Small intestine (tissue), 7 donors: ENCODE measurements around the gene IGFALS. TPM values are rescaled to one million over a fixed set of nuclear protein-coding genes. Genes with fewer than 3 reads are reported as not detected.

Source experiments
- DNase-seq, 2 donors: peaks; one replicate each; pipeline versions ENCODE4 v3.0.0 to v3.0.0-alpha.2; 2013
- FAIRE-seq: peaks from 2 replicates; lab custom pipeline; 2012; peaks lifted over from hg19 to GRCh38; lab: Jason Lieb, UNC
- H3K27ac ChIP-seq, 3 donors: one replicate each; pipeline ENCODE4 v1.5.1; 2013; ENCODE audit warnings: low read length in 2 of 3, mild to moderate bottlenecking in 2 of 3, control low read depth in 1 of 3, inconsistent platforms in 1 of 3, low read depth in 1 of 3, moderate library complexity in 1 of 3
- H3K27me3 ChIP-seq, 3 donors: one replicate each; pipeline ENCODE4 v1.6.1; 2013; ENCODE audit warnings: low read length in 3 of 3, inconsistent platforms in 1 of 3; ENCODE audit not compliant: control insufficient read depth in 3 of 3, insufficient read depth in 3 of 3
- H3K36me3 ChIP-seq, 3 donors: one replicate each; pipeline ENCODE4 v1.6.1; 2013; ENCODE audit warnings: low read length in 3 of 3, inconsistent platforms in 1 of 3, low read depth in 1 of 3, mild to moderate bottlenecking in 1 of 3, moderate library complexity in 1 of 3; ENCODE audit not compliant: control insufficient read depth in 3 of 3, insufficient read depth in 2 of 3
- H3K4me1 ChIP-seq, 3 donors: one replicate each; pipeline ENCODE4 v1.6.1; 2013; ENCODE audit warnings: low read length in 2 of 3, inconsistent platforms in 1 of 3, low read depth in 1 of 3, mild to moderate bottlenecking in 1 of 3, moderate library complexity in 1 of 3; ENCODE audit not compliant: control insufficient read depth in 3 of 3, insufficient read depth in 2 of 3
- H3K4me3 ChIP-seq, 3 donors: one replicate each; pipeline ENCODE4 v1.5.1; 2013; ENCODE audit warnings: low read length in 3 of 3, control low read depth in 1 of 3, inconsistent platforms in 1 of 3, low read depth in 1 of 3, mild to moderate bottlenecking in 1 of 3, moderate library complexity in 1 of 3
- H3K9me3 ChIP-seq, 2 donors: one replicate each; pipeline ENCODE4 v1.6.1; 2013; ENCODE audit warnings: low read depth in 1 of 2, low read length in 1 of 2; ENCODE audit not compliant: control insufficient read depth in 2 of 2, insufficient read depth in 1 of 2
- WGBS, 3 donors: extraction: QIAGEN DNeasy Blood & Tissue Kit; methylation state at CpG; one replicate each; pipeline ENCODE4 v1.1.7; 2013; 5-methylcytosine and 5-hydroxymethylcytosine counted together
- polyA plus RNA-seq, 4 donors: library from polyadenylated mRNA; stranded (reverse) in 3 of 4; unstranded in 1 of 4; fragments of 200-250 nt in 3 of 4; fragments of 120-200 nt in 1 of 4; gene quantifications; one replicate each; pipeline versions ENCODE4 v1.2.1 to v1.2.3, GENCODE V29; 2013
- donor health status: healthy with polysubstance abuse.
- donor health status: control.
- donor health status: control.
- donor health status: Bipolar disorder and iron deficiency.
- donor health status: healthy.

IGFALS gene
- polyA plus RNA-seq, 4 donors: 0.16 to 17.0 (median 0.38) TPM

- H3K9me3 ChIP-seq: no peaks in the 10 kb centered on the region
- H3K27ac ChIP-seq: no peak overlapping the region
- no peak overlapping the region for H3K4me3 ChIP-seq
- FAIRE-seq (no peak), DNase-seq (no peak)
- WGBS, 3 donors: 84 to 91% (median 91%) methylated on average over 21 of the region's 21 CpGs
- no peaks in the 10 kb centered on the region for H3K4me1 ChIP-seq
- peaks cover 4 to 93% (median 14%) of the 10 kb centered on the region in 3 donors for H3K36me3 ChIP-seq
- H3K27me3 ChIP-seq: no peaks in the 10 kb centered on the region
These were observed 28.5 kb downstream of the IGFALS start for GRCh38 chr16:1764971-1765370.

DNA sequence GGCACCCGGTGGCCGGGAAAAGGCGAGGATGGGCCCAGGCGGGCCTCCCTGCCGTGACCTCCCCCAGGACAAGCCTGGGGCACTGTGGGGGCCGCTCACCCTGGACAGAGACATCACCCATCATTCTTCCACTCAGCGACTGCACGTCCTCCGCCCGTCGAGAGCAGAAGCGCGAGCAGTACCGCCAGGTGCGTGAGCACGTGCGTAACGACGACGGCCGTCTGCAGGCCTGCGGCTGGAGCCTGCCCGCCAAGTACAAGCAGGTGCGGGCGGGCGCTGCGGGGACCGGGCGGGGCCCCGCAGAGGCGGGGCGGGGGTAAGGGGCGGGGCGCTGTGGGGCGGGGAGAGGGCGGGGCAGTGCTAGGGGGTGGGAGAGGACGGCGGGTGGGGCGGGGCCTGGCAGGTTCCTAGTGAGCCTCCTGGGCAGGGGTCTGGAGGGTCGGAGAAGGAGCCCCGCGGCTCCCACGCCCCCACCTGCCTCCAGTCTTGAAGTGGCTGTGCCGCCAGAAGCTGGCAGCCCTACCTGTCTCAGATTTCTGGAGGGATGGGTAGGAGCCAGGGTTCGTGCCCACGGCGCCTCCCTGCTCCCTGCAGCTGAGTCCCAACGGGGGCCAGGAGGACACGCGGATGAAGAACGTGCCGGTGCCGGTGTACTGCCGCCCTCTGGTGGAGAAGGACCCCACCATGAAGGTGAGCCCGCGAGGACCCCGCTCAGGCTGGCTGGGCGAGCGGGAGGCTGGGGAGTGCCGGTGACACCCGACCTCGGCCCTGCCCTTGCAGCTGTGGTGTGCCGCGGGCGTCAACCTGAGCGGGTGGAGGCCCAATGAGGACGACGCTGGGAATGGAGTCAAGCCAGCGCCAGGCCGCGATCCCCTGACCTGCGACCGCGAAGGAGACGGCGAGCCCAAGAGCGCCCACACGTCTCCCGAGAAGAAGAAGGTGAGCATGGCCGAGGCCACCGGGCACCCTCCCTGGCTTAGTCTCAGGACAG, 29.7 kb downstream of the IGFALS start:
- no peak overlapping the region for H3K4me3 ChIP-seq
- no peak for FAIRE-seq
- WGBS, 3 donors: 76 to 87% (median 85%) methylated on average over 56 to 81 of the region's 81 CpGs
- DNase-seq: peak in 1 of 2 donors; percentile 48
- no peaks in the 10 kb centered on the region for H3K27me3 ChIP-seq
- no peak overlapping the region for H3K27ac ChIP-seq
- no peaks in the 10 kb centered on the region for H3K4me1 ChIP-seq
- H3K9me3 ChIP-seq: no peaks in the 10 kb centered on the region
- H3K36me3 ChIP-seq: peaks cover 4 to 93% (median 14%) of the 10 kb centered on the region in 3 donors

- Histone ChIP-seq H3K27ac (no peak overlapping the region), H3K4me3 (no peak overlapping the region), H3K4me1 (peaks cover 0 to 4% (median 0%) of the 10 kb centered on the region in 3 donors), H3K9me3 (no peaks in the 10 kb centered on the region), H3K36me3 (peaks cover 3 to 92% (median 14%) of the 10 kb centered on the region in 3 donors), H3K27me3 (no peaks in the 10 kb centered on the region)
- 89 to 91% (median 90%) methylated on average over 24 of the region's 24 CpGs for WGBS, 3 donors
- no peak for FAIRE-seq
- DNase-seq: no peak
These were observed 30.5 kb downstream of the IGFALS start for GRCh38 chr16:1762879-1763520.

DNA sequence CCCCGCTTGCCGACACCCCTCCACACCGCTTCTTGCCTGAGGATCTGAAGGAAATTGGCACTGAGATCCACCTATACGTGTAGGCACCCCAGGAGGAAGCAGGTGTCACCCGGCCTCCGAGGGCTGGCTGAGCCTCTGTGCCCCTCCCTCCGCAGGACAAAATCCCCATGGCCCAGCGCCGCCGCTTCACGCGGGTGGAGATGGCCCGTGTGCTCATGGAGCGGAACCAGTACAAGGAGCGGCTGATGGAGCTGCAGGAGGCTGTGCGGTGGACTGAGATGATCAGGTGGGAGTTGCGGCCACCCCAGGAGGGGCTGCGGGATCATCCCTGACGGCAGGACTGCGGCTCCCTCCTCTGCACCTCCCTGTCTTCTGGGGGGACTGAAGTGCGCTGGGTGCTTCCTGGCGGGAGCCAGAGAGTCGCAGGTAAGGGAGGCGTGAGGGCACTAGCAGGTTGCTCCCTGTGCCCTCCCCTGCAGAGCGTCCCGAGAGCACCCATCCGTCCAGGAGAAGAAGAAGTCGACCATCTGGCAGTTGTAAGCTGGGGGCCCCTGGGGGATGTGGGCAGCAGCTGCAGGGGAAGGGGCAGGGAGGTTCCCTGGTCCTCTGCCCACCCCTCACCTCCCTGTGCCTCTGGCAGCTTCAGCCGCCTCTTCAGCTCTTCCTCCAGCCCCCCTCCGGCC, 31.2 kb downstream of the IGFALS start:
- peaks cover 3 to 92% (median 10%) of the 10 kb centered on the region in 3 donors for H3K36me3 ChIP-seq
- no peak for FAIRE-seq

GRCh38 chr16:1761751-1762150, 31.8 kb downstream of the IGFALS start:
- no peaks in the 10 kb centered on the region for H3K27me3 ChIP-seq
- peaks cover 3 to 88% (median 7%) of the 10 kb centered on the region in 3 donors for H3K36me3 ChIP-seq
- H3K4me3 ChIP-seq: no peak overlapping the region
- peaks cover 0 to 11% (median 5%) of the 10 kb centered on the region in 3 donors for H3K4me1 ChIP-seq
- H3K9me3 ChIP-seq: no peaks in the 10 kb centered on the region
- FAIRE-seq (no peak), DNase-seq (no peak)
- H3K27ac ChIP-seq: no peak overlapping the region
- WGBS, 3 donors: 94 to 95% (median 95%) methylated on average over 14 to 15 of the region's 15 CpGs

More for the DNA sequence above, 31.2 kb downstream of the IGFALS start:
- no peak overlapping the region for H3K27ac ChIP-seq
- no peak overlapping the region for H3K4me3 ChIP-seq
- peaks cover 0 to 11% (median 4%) of the 10 kb centered on the region in 3 donors for H3K4me1 ChIP-seq
- H3K9me3 ChIP-seq: no peaks in the 10 kb centered on the region
- H3K27me3 ChIP-seq: no peaks in the 10 kb centered on the region
- 92 to 94% (median 93%) methylated on average over 24 to 30 of the region's 30 CpGs for WGBS, 3 donors
- no peak for DNase-seq

- 90 to 97% (median 94%) methylated on average over 13 to 15 of the region's 15 CpGs for WGBS, 3 donors
- Histone ChIP-seq H3K27me3 (no peaks in the 10 kb centered on the region), H3K27ac (no peak overlapping the region), H3K4me3 (no peak overlapping the region), H3K36me3 (peaks cover under 1 to 87% (median 7%) of the 10 kb centered on the region in 3 donors), H3K4me1 (peaks cover 0 to 11% (median 5%) of the 10 kb centered on the region in 3 donors), H3K9me3 (no peaks in the 10 kb centered on the region)
- no peak for DNase-seq
- FAIRE-seq: no peak
These were observed 32.6 kb downstream of the IGFALS start for GRCh38 chr16:1760911-1761310.

DNA sequence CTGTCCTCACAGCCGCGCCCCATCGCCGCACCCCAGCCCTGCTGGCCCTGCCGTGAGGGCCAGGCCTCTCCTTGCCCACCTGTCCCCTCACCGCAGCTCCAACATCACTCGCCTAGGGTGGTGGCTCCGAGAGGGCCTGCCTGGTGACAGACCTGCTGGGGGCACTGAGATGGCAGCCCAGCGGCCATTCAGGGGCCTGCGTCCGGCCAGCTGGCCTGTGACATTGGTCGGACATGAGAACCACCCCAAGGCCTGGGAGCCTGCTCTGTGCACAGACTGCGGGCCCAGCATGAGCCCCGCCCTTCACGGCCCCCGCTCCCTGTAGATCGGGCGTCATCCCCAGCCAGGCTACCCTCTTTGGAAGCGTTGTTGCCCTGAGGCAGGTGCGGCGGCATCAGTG, 34.0 kb downstream of the IGFALS start:
- FAIRE-seq: no peak
- WGBS, 3 donors: 91 to 92% (median 91%) methylated on average over 20 to 21 of the region's 21 CpGs
- H3K9me3 ChIP-seq: no peaks in the 10 kb centered on the region
- no peaks in the 10 kb centered on the region for H3K27me3 ChIP-seq
- H3K36me3 ChIP-seq: peaks cover 2 to 79% (median 7%) of the 10 kb centered on the region in 3 donors
- H3K27ac ChIP-seq: no peak overlapping the region
- peaks cover 0 to 11% (median 5%) of the 10 kb centered on the region in 3 donors for H3K4me1 ChIP-seq
- no peak for DNase-seq
- no peak overlapping the region for H3K4me3 ChIP-seq

GRCh38 chr16:1758923-1759322, 34.6 kb downstream of the IGFALS start:
- Histone ChIP-seq H3K36me3 (peaks cover 2 to 79% (median 7%) of the 10 kb centered on the region in 3 donors), H3K27ac (no peak overlapping the region), H3K4me1 (peaks cover 0 to 11% (median 5%) of the 10 kb centered on the region in 3 donors), H3K9me3 (no peaks in the 10 kb centered on the region), H3K4me3 (no peak overlapping the region), H3K27me3 (no peaks in the 10 kb centered on the region)
- WGBS, 3 donors: 92 to 93% (median 93%) methylated on average over 18 of the region's 18 CpGs
- FAIRE-seq: no peak
- no peak for DNase-seq
